BE2C (cell line): ENCODE results near the gene MAN1C1.

Source experiments
- DNase-seq: peaks from one replicate; pipeline ENCODE4 v3.0.0-alpha.2; 2020
- H3K27me3 ChIP-seq: fragments of 250-450 bp; sonication (Bioruptor Pico); 2 replicates; pipeline ENCODE4 v1.5.1; 2020; ENCODE audit warnings: mild to moderate bottlenecking
- H3K36me3 ChIP-seq: fragments of 250-450 bp; sonication (Bioruptor Pico); 2 replicates; pipeline ENCODE4 v1.5.1; 2020; ENCODE audit warnings: mild to moderate bottlenecking
- H3K4me1 ChIP-seq: fragments of 250-450 bp; sonication (Bioruptor Pico); 2 replicates; pipeline ENCODE4 v1.5.1; 2020
- H3K4me3 ChIP-seq: 2 replicates; pipeline ENCODE4 v1.5.1; 2011; ENCODE audit warnings: low read depth, low read length
- H3K9me3 ChIP-seq: fragments of 250-450 bp; sonication (Bioruptor Pico); 2 replicates; pipeline ENCODE4 v1.5.1; 2020
- TF ChIP-seq, protein P1 (sequence below): IDR thresholded peaks from 2 replicates; pipeline ENCODE4 v1.5.1; 2012; ENCODE audit warnings: mild to moderate bottlenecking, low read depth, low read length

MAN1C1 gene

DNA sequence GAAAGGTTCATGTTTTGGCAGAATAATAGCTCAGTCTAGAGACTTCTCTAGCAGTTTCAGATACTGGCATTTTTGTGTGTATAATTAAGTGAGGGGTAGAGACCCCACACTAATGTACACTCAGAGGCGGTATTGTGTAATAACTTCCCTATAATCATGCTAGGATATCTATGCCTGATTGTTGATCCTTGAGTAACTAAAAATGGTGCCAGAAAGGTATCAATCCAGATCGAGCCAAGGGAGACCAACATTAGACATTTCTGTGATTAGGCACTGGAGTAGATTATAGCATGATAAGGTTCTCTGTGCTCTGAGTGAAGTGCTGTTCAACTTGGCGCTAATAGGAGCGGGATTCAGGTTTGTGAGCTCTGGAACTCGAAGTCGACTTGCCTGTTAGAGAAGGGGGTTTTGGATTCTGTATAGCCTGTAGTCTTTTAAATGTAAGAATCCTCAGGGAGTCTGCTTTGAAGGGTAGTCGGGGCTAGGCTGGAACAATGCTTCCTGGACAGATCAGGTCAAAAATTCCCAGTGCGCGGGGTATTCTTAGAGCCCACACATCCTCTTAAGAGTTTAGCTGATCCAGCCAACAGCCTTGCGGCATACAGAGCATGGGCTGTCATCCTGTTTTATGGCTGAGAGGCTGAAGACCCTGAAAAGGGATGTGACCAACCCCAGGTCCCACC, 24.2 kb downstream of the MAN1C1 start:
- no peak for DNase-seq
- Histone ChIP-seq H3K27me3 (no peaks in the 10 kb centered on the region), H3K9me3 (no peaks in the 10 kb centered on the region), H3K36me3 (no peaks in the 10 kb centered on the region), H3K4me3 (no peak overlapping the region), H3K4me1 (no peaks in the 10 kb centered on the region)
- TF ChIP-seq, protein P1, sequence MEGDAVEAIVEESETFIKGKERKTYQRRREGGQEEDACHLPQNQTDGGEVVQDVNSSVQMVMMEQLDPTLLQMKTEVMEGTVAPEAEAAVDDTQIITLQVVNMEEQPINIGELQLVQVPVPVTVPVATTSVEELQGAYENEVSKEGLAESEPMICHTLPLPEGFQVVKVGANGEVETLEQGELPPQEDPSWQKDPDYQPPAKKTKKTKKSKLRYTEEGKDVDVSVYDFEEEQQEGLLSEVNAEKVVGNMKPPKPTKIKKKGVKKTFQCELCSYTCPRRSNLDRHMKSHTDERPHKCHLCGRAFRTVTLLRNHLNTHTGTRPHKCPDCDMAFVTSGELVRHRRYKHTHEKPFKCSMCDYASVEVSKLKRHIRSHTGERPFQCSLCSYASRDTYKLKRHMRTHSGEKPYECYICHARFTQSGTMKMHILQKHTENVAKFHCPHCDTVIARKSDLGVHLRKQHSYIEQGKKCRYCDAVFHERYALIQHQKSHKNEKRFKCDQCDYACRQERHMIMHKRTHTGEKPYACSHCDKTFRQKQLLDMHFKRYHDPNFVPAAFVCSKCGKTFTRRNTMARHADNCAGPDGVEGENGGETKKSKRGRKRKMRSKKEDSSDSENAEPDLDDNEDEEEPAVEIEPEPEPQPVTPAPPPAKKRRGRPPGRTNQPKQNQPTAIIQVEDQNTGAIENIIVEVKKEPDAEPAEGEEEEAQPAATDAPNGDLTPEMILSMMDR, result no peak

DNA sequence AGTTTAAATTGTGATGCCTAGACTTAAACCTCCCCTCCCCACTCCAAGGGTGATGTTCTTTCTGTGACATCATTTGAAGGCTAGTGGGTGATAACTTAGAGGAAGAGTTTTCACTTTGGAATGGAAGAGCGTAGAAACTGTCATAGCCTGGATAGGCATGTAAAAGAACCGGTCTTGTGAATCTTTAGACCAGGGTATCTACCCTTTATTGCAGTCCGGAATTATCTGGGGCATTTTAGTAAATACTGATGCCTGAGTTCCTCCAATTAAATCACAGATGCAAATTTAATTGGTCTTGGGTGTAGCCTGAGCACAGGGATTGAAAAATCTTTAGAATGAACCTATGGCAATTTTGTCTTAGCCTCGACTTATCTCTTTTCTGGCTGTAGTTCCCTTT, 24.7 kb downstream of the MAN1C1 start:
- no peak for DNase-seq
- Histone ChIP-seq H3K27me3 (no peaks in the 10 kb centered on the region), H3K4me1 (no peaks in the 10 kb centered on the region), H3K4me3 (no peak overlapping the region), H3K36me3 (no peaks in the 10 kb centered on the region), H3K9me3 (no peaks in the 10 kb centered on the region)
- TF ChIP-seq, protein P1, result no peak

DNA sequence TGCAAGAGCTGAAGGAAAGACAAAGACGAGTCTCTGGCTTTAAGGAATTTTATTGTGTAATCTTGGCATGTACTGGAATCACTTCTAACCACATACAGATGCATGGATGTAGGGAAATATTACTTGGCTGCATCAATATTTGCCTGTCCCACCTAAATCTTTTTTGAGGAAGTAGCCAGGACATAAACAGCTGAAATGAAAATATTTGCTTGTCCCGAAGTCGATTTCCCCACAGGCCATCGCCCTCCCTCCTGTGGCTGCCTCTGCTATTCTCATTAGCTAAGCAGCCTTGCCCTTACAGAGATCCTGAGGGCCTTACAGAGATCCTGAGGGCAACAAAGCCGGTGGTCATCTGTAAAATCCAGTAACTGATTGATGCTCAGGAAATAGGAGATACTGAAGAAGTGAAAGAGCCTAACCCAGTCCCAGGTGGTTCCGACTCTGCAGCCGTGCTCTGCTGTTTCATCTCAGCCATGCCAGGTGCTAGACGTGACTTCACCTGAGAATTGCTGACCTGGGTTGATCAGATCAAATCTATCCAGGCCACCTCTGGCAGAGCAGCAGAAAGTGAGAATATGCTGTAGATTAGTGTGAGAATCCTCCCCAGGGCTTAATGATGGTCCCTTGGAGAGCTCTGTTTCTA, 25.5 kb downstream of the MAN1C1 start:
- Histone ChIP-seq H3K4me3 (no peak overlapping the region), H3K4me1 (no peaks in the 10 kb centered on the region), H3K27me3 (no peaks in the 10 kb centered on the region), H3K9me3 (no peaks in the 10 kb centered on the region), H3K36me3 (no peaks in the 10 kb centered on the region)
- TF ChIP-seq, protein P1, result no peak
- DNase-seq, result no peak

DNA sequence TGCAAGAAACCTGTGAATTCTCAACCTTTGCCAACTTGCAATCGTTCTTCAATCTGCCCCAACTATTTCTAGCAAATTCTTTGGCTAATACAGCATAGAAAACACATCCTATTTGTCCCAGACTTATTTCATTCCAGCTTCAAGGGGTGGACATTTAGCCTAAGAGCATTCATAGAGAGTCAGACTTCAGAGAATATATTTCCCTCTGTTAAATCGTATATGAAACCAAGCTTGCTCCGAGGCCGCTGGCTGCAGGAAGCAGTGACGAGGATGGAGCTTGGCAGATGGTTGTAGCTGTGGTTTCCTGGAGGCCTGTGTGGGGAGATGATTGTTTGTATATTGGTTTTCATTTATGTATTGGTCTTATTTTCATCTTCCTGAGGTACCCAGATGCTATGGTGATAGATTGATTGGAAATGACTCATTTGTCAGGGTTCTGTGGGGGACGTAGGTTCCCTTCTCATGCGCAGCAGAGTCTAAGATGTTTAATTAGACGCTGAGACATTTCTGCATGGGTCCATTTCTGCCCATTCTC, 26.1 kb downstream of the MAN1C1 start:
- Histone ChIP-seq H3K4me3 (no peak overlapping the region), H3K4me1 (no peaks in the 10 kb centered on the region), H3K36me3 (no peaks in the 10 kb centered on the region), H3K27me3 (no peaks in the 10 kb centered on the region), H3K9me3 (no peaks in the 10 kb centered on the region)
- TF ChIP-seq, protein P1, result no peak
- DNase-seq, result no peak

DNA sequence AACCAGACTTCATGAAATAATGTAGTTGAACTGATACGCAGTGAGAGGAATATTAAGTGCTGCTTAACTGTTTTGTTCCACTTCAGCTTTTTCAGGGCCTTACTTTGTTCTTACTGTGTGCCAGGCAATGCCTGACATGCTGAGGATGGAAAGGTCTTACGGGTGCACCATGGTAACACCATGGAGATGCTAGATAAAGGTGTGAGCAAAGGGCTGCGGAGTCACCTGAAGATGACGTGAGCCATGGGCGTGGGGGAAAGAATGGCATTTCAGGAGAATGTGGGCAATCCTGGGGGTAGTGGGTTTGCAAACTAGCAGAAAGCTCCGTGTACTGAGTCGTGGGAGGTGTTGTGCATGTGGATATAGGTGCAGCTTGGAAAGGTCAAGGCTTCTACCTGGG, 27.3 kb downstream of the MAN1C1 start:
- no peak for DNase-seq

DNA sequence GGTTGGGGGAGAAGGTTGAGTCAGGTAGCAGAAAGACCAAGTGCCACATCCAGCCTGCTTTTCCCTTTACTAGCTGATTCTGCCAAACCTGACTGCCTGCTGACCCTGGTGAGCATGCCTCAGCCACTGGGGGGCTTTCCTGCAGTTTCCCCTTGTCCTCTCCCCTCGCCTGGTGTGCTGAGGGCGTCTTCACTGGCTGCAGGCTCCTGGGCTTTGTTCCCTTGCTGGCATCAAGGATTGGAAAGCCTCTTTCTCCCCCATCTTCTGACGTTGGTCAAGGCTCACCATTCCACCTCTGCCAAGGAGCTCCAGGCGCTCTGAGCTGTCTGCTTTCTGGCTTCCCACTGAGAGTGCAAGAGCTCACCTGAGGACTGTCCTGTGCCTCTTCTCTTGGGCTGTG, 28.4 kb downstream of the MAN1C1 start:
- DNase-seq, result no peak

More for the DNA sequence above, 27.3 kb downstream of the MAN1C1 start:
- TF ChIP-seq, protein P1, result no peak
- Histone ChIP-seq H3K9me3 (no peaks in the 10 kb centered on the region), H3K4me1 (no peaks in the 10 kb centered on the region), H3K36me3 (no peaks in the 10 kb centered on the region), H3K27me3 (no peaks in the 10 kb centered on the region), H3K4me3 (no peak overlapping the region)

More for the DNA sequence above, 28.4 kb downstream of the MAN1C1 start:
- no peaks in the 10 kb centered on the region for H3K9me3 ChIP-seq
- TF ChIP-seq, protein P1, result no peak
- no peaks in the 10 kb centered on the region for H3K36me3 ChIP-seq
- H3K27me3 ChIP-seq, result no peaks in the 10 kb centered on the region
- H3K4me3 ChIP-seq, result no peak overlapping the region
- no peaks in the 10 kb centered on the region for H3K4me1 ChIP-seq
